NCI-H1105 (cell line): ENCODE results near the gene AGBL1.

Source experiments
- DNase-seq: peaks from one replicate; lab custom pipeline; 2025; lab: John Stamatoyannopoulos, UW

The AGBL1 gene

GRCh38 chr15:86590461-86590860 lies 510.8 kb downstream of the AGBL1 start:
- no peak for DNase-seq

GRCh38 chr15:86591158-86591557 lies 511.5 kb downstream of the AGBL1 start:
- DNase-seq = no peak

GRCh38 chr15:86591994-86592735 lies 512.5 kb downstream of the AGBL1 start:
- DNase-seq = peak; percentile 21

- no peak for DNase-seq
Measured at GRCh38 chr15:86595741-86596140, 516.1 kb downstream of the AGBL1 start.

GRCh38 chr15:86603466-86603865 lies 523.8 kb downstream of the AGBL1 start:
- DNase-seq = no peak

GRCh38 chr15:86608461-86609205 lies 529.0 kb downstream of the AGBL1 start:
- DNase-seq = peak; percentile 45

- DNase-seq = no peak
Measured at GRCh38 chr15:86609275-86609674, 529.6 kb downstream of the AGBL1 start.

GRCh38 chr15:86610038-86610437 lies 530.4 kb downstream of the AGBL1 start:
- no peak for DNase-seq

- DNase-seq = no peak
Measured at GRCh38 chr15:86611417-86612040, 531.9 kb downstream of the AGBL1 start.

- DNase-seq = no peak
Measured at GRCh38 chr15:86615411-86615810, 535.7 kb downstream of the AGBL1 start.

GRCh38 chr15:86615816-86616215 lies 536.1 kb downstream of the AGBL1 start:
- DNase-seq = no peak

GRCh38 chr15:86616771-86617170 lies 537.1 kb downstream of the AGBL1 start:
- DNase-seq = no peak

GRCh38 chr15:86620157-86620556 lies 540.5 kb downstream of the AGBL1 start:
- no peak for DNase-seq

GRCh38 chr15:86620641-86621349 lies 541.1 kb downstream of the AGBL1 start:
- no peak for DNase-seq

- DNase-seq = no peak
Measured at GRCh38 chr15:86623236-86623635, 543.6 kb downstream of the AGBL1 start.

GRCh38 chr15:86624261-86625036 lies 544.8 kb downstream of the AGBL1 start:
- peak; percentile 5 for DNase-seq

- no peak for DNase-seq
Measured at GRCh38 chr15:86629409-86630356, 550.0 kb downstream of the AGBL1 start.

GRCh38 chr15:86630946-86631345 lies 551.3 kb downstream of the AGBL1 start:
- DNase-seq = no peak

- no peak for DNase-seq
Measured at GRCh38 chr15:86634146-86634545, 554.5 kb downstream of the AGBL1 start.

- no peak for DNase-seq
Measured at GRCh38 chr15:86634992-86635638, 555.4 kb downstream of the AGBL1 start.
